ENCODE measurements around the gene BRICD5.
"Not testable (repeated sequence)": the region's sequence is repeated elsewhere in the genome, so short reads cannot be mapped to it uniquely, and the experiment has no call there.

BRICD5 gene

GRCh38 chr16:2214719-2214968 is 4.0 kb upstream of the BRICD5 start, which contains the start of gene PGP:
Gene PGP, minus strand, starts transcription at chr16:2214840. Its CDS starts 63 bp downstream, at chr16:2214777.
- no peak for DNase-seq

GRCh38 chr16:2213817-2214718 is 3.4 kb upstream of the BRICD5 start:
- no peak for DNase-seq

- DNase-seq = no peak
Observed at GRCh38 chr16:2212362-2213324, 2.0 kb upstream of the BRICD5 start.

- no peak for DNase-seq
Observed at GRCh38 chr16:2211923-2212347, 1.3 kb upstream of the BRICD5 start.

- DNase-seq = no peak
Observed at GRCh38 chr16:2210009-2210332, 692 bp downstream of the BRICD5 start.

GRCh38 chr16:2209258-2210008 is 1.2 kb downstream of the BRICD5 start:
- no peak for DNase-seq

GRCh38 chr16:2208772-2209171 is 1.9 kb downstream of the BRICD5 start:
- no peak for DNase-seq

- DNase-seq = peak; percentile 16
Observed at GRCh38 chr16:2208308-2208707, 2.4 kb downstream of the BRICD5 start.

- no peak for DNase-seq
Observed at GRCh38 chr16:2207872-2208271, 2.8 kb downstream of the BRICD5 start.

GRCh38 chr16:2206780-2207433 is 3.8 kb downstream of the BRICD5 start:
- no peak for DNase-seq

GRCh38 chr16:2206420-2206779 is 4.3 kb downstream of the BRICD5 start:
- no peak for DNase-seq

- no peak for DNase-seq
Observed at GRCh38 chr16:2205967-2206313, 4.7 kb downstream of the BRICD5 start.

- peak; percentile 56 for DNase-seq
Observed at GRCh38 chr16:2205104-2205966, 5.3 kb downstream of the BRICD5 start, which contains the start of gene MLST8. Gene MLST8, plus strand, starts transcription at chr16:2205454. Its CDS starts 632 bp downstream, at chr16:2206086.

GRCh38 chr16:2204416-2205103 is 6.1 kb downstream of the BRICD5 start:
- no peak for DNase-seq

GRCh38 chr16:2203119-2203688 is 7.5 kb downstream of the BRICD5 start:
- DNase-seq = not testable (repeated sequence)

- DNase-seq = no peak
Observed at GRCh38 chr16:2200313-2200712, 10.3 kb downstream of the BRICD5 start.

- no peak for DNase-seq
Observed at GRCh38 chr16:2199621-2200139, 11.0 kb downstream of the BRICD5 start.

GRCh38 chr16:2199095-2199494 is 11.6 kb downstream of the BRICD5 start:
- DNase-seq = no peak

GRCh38 chr16:2198283-2198682 is 12.4 kb downstream of the BRICD5 start:
- DNase-seq = no peak

- no peak for DNase-seq
Observed at GRCh38 chr16:2197765-2198164, 12.9 kb downstream of the BRICD5 start.
